Hepatocyte (in vitro differentiated cells): ENCODE measurements around the gene BAX. TPM values are rescaled to one million over a fixed set of nuclear protein-coding genes. Genes with fewer than 3 reads are reported as not detected.

ENCODE experiments used
- DNase-seq: peaks from one replicate; pipeline ENCODE4 v3.0.0-alpha.2; 2016; ENCODE audit warnings: low spot score
- H2AFZ ChIP-seq: fragments of 200-600 bp; sonication (generic); 2 replicates; pipeline ENCODE4 v1.6.0; 2016; ENCODE audit warnings: antibody characterized with exemption, mild to moderate bottlenecking
- H3K27ac ChIP-seq: fragments of 200-600 bp; sonication (generic); 2 replicates; pipeline ENCODE4 v1.5.1; 2016; ENCODE audit warnings: mild to moderate bottlenecking
- H3K27me3 ChIP-seq: fragments of 200-600 bp; sonication (generic); 2 replicates; pipeline ENCODE4 v1.6.1; 2016
- H3K36me3 ChIP-seq: fragments of 200-600 bp; sonication (generic); replicated peaks from 2 replicates; pipeline ENCODE4 v1.5.1; 2016; ENCODE audit warnings: low read depth; ENCODE audit not compliant: insufficient read depth
- H3K4me1 ChIP-seq: fragments of 200-600 bp; sonication (generic); 2 replicates; pipeline ENCODE4 v1.5.1; 2016; ENCODE audit warnings: mild to moderate bottlenecking, moderate library complexity; ENCODE audit not compliant: insufficient read depth
- H3K4me2 ChIP-seq: fragments of 200-600 bp; sonication (generic); 2 replicates; pipeline ENCODE4 v1.6.0; 2016
- H3K4me3 ChIP-seq: fragments of 200-600 bp; sonication (generic); 2 replicates; pipeline ENCODE4 v1.5.1; 2016; ENCODE audit warnings: mild to moderate bottlenecking
- H3K79me2 ChIP-seq: fragments of 200-600 bp; sonication (generic); 2 replicates; pipeline ENCODE4 v1.6.0; 2017; ENCODE audit warnings: mild to moderate bottlenecking
- H3K9me2 ChIP-seq: fragments of 200-600 bp; sonication (generic); replicated peaks from 2 replicates; pipeline ENCODE4 v1.6.0; 2017; ENCODE audit warnings: mild to moderate bottlenecking; ENCODE audit not compliant: insufficient read depth
- H3K9me3 ChIP-seq: fragments of 200-600 bp; sonication (generic); 2 replicates; pipeline ENCODE4 v1.5.1; 2016; ENCODE audit warnings: low read depth, mild to moderate bottlenecking
- H4K20me1 ChIP-seq: fragments of 200-600 bp; sonication (generic); 2 replicates; pipeline ENCODE4 v1.6.0; 2016; ENCODE audit warnings: mild to moderate bottlenecking; ENCODE audit not compliant: insufficient read depth, poor library complexity, severe bottlenecking
- CTCF ChIP-seq: fragments of 200-600 bp; sonication (generic); IDR thresholded peaks from 2 replicates; pipeline ENCODE4 v1.5.1; 2016; ENCODE audit warnings: antibody characterized with exemption, mild to moderate bottlenecking; ENCODE audit not compliant: poor library complexity
- EZH2 ChIP-seq: fragments of 200-600 bp; sonication (generic); IDR thresholded peaks from 2 replicates; pipeline ENCODE4 v1.6.1; 2016; ENCODE audit warnings: antibody characterized with exemption, mild to moderate bottlenecking, borderline replicate concordance
- EZH2phosphoT487 ChIP-seq: fragments of 200-600 bp; sonication (generic); IDR thresholded peaks from one replicate; pipeline ENCODE4 v1.6.1; 2018; ENCODE audit warnings: antibody characterized with exemption, mild to moderate bottlenecking, low read depth, moderate library complexity; ENCODE audit not compliant: unreplicated experiment, severe bottlenecking
- WGBS: methylation state at CpG from one replicate; pipeline ENCODE4 v1.1.6; 2016; ENCODE audit warnings: low lambda C conversion rate; ENCODE audit errors: missing lambda C conversion rate; 5-methylcytosine and 5-hydroxymethylcytosine counted together
- polyA plus RNA-seq: library from polyadenylated mRNA; unstranded; fragments of >200 nt; fragmentation: Nextera tagmentation; extraction: Ambion mirVana; gene quantifications from 2 replicates; pipeline ENCODE4 v1.2.1, GENCODE V29; 2016
- total RNA-seq: library from RNA; depleted of rRNA; stranded (reverse); fragments of >200 nt; gene quantifications from 2 replicates; pipeline ENCODE4 v1.2.3, GENCODE V29; 2014

The BAX gene
- total and polyA plus RNA-seq, 2 experiments from 2014 or later = 77.3 to 116 TPM

GRCh38 chr19:48943081-48943480 lies 11.6 kb upstream of the BAX start:
- Histone ChIP-seq H3K27me3 (no peaks in the 10 kb centered on the region), H3K36me3 (no peaks in the 10 kb centered on the region), H2AFZ (no peak overlapping the region), H3K9me3 (no peaks in the 10 kb centered on the region), H4K20me1 (no peaks in the 10 kb centered on the region), H3K4me1 (no peaks in the 10 kb centered on the region), H3K79me2 (no peaks in the 10 kb centered on the region), H3K9me2 (no peaks in the 10 kb centered on the region), H3K4me3 (no peak overlapping the region), H3K4me2 (no peak overlapping the region), H3K27ac (no peak overlapping the region)
- TF ChIP-seq EZH2 (no peak), CTCF (no peak), EZH2phosphoT487 (no peak)
- WGBS = 95% methylated on average over 6 of the region's 6 CpGs
- no peak for DNase-seq

DNA sequence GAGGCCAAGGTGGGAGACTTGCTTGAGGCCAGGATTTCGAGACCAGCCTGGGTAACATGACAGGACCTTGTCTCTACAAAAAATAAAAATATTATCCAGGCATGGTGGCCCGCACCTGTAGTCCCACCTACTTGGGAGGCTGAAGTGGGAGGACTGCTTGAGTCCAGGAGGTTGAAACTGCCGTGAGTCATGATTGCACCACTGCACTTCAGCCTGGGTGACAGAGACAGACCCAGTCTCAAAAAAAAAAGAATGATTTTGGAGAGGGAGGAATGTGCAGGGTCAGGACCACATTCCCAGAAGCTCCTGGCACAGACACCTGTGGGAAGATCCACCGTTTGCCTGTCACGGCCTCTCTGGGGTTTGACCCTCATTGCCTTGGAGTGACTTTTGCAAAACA lies 9.3 kb upstream of the BAX start:
- Histone ChIP-seq H3K4me2 (no peak overlapping the region), H3K4me3 (no peak overlapping the region), H3K27ac (no peak overlapping the region), H3K79me2 (no peaks in the 10 kb centered on the region), H2AFZ (no peak overlapping the region), H3K9me3 (no peaks in the 10 kb centered on the region), H3K27me3 (no peaks in the 10 kb centered on the region), H3K4me1 (no peaks in the 10 kb centered on the region), H4K20me1 (no peaks in the 10 kb centered on the region), H3K9me2 (no peaks in the 10 kb centered on the region), H3K36me3 (no peaks in the 10 kb centered on the region)
- 91% methylated on average over 5 of the region's 5 CpGs for WGBS
- TF ChIP-seq EZH2 = no peak
- no peak for TF ChIP-seq EZH2phosphoT487
- no peak for TF ChIP-seq CTCF
- DNase-seq = no peak

GRCh38 chr19:48945817-48946216 lies 8.9 kb upstream of the BAX start:
- Histone ChIP-seq H3K4me1 (no peaks in the 10 kb centered on the region), H2AFZ (no peak overlapping the region), H3K27ac (no peak overlapping the region), H3K27me3 (no peaks in the 10 kb centered on the region), H3K9me2 (no peaks in the 10 kb centered on the region), H3K36me3 (no peaks in the 10 kb centered on the region), H4K20me1 (no peaks in the 10 kb centered on the region), H3K4me3 (no peak overlapping the region), H3K9me3 (no peaks in the 10 kb centered on the region), H3K79me2 (no peaks in the 10 kb centered on the region), H3K4me2 (no peak overlapping the region)
- no peak for TF ChIP-seq EZH2phosphoT487
- no peak for TF ChIP-seq CTCF
- no peak for TF ChIP-seq EZH2
- DNase-seq = no peak
- 81% methylated on average over 1 of the region's 2 CpGs for WGBS
